Activated T-cell treated with anti-CD3 and anti-CD28 coated beads for 1 hour (primary cell): Measurements from ENCODE around the gene SGPP2.
"Not testable (repeated sequence)": the region's sequence is repeated elsewhere in the genome, so short reads cannot be mapped to it uniquely, and the experiment has no call there.

ENCODE experiments used
- DNase-seq: peaks from one replicate; pipeline ENCODE4 v3.0.0-alpha.2; 2020; ENCODE audit warnings: low read depth

SGPP2 gene

DNA sequence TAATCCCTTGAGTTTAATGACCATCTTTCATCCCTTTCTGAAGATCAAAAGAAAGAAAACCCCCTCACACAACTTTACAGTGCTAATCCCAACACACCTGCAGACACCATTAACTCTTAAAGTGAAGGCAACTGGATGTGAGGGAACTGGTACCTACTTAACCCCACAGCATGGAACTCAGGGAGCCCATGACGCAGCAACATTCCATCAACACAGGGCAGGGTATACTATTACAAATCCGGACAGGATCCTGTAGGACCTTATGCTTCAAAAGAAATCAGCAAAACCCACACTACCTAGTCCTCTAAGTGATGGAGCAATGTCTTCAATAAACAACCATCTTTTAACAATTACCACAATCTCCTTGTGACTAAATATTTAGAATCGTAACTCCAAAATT lies 153.0 kb downstream of the SGPP2 start:
- DNase-seq: no peak

DNA sequence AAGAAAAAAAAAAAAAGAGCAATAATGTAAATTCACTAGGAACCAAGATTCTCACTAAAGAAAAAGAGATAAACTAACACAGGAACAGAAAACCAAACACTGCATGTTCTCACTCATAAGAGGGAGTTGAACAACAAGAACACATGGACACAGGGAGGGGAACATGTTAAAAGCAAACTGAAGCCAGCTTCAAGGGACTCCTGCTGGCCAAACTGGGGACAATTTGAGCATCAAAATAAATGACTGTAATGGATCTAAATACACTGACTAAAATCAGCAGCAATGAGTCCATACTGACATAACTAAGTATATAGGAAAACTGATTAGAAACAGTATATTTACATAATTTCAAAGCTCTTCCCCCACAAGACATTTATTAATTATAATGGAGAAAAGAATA lies 158.6 kb downstream of the SGPP2 start:
- no peak for DNase-seq

DNA sequence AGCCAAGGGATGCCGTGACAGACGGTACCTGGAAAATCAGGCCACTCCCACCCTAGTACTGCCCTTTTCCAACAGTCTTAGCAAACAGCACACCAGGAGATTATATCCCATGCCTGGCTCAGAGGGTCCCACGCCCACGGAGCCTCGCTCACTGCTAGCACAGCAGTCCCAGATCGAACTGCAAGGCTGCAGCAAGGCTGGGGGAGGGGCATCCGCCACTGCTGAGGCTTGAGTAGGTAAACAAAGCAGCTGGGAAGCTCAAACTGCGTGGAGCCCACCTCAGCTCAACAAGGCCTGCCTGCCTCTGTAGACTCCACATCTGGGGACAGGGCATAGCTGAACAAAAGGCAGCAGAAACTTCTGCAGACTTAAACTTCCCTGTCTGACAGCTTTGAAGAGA lies 160.2 kb downstream of the SGPP2 start:
- DNase-seq: not testable (repeated sequence)

DNA sequence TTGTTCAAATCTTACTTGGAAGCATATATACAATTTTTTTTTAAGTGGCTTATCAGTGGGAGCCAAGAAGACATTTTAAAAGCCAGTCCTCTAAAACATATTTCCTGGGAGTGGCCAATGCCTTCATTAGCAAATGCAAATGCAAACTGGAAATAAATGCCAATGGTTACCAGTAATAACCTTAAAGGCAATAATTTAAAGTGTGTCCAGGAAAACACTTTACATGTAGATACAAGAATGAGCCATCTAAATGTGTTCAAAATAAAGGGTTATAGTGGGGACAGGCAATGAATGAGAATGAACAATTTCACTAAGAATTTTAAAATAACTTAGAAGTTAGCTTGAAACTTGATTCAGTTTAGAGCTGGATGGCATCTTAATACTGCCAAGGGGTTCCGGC lies 167.3 kb downstream of the SGPP2 start:
- DNase-seq: no peak

DNA sequence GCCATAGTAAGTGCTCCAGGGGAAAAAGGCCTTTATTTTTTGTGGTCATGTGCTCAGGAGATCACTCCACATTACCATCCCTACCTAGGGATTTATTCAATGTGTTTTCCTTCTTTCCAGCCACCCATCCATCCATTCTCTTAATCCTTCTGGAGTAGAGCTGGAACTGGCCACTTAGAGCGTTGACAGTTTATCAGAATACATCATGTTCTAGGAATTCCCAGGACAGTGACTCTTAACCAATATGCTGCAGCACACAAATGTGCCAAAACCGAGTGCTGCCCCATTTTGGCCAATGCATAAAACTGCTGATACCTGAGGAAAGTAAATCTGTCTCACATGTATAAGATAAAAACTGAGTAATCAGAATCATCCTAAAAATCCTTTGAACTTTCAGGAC lies 167.8 kb downstream of the SGPP2 start:
- no peak for DNase-seq

DNA sequence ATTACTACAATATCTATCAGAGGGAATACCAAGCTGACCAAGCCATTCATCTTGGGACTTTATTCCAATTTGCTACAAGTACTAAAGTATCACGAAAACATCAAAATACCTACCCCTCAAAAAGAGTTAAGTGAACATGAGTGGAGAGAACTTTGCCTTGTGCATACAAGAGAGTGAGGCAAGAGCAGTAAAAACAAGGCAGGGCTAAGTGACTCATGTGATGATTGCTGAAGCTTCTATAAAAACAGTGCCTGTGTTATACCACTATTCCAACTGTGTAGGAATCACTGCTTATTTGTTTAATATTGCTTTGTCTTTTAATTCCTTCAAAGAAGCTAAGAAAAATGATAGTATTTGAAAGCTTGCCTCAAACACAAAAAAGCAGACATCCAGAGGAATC lies 170.3 kb downstream of the SGPP2 start:
- no peak for DNase-seq

DNA sequence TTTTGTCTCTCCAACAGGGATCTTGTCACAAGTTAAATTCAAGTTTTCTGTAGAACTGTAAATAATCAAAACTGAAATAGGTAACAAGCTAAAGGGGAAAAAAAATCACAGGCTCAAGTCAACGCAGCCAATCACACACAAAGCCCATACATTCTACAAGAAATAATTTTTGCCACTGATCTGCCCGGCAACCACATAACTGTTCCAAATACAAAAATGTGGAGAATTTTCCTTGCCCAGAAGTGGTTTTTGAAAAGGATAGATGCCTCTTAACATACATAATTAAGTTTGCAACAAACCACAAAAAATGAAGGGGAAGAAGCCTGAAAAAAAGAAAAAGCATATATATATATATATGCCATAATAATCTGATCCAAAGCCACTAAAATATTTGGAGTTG lies 171.2 kb downstream of the SGPP2 start:
- DNase-seq: no peak

DNA sequence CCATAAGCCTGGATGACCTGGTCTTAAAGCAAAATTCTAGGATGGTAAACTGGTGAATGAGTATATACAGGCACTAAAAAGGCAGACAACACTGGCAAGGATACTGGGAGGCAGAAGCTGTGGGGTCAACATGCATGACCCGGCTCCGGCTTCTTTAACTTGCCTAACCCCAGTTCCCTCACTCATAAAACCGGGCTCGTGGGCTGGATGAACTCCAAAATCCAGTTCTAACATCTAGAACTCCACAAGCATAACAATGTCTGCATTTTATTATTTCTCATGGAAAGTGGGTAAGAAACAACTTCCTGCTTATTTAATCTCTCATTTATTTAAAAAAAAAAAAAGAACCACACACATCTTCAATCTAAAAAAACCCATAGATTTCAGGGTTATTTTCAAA lies 174.3 kb downstream of the SGPP2 start:
- no peak for DNase-seq

DNA sequence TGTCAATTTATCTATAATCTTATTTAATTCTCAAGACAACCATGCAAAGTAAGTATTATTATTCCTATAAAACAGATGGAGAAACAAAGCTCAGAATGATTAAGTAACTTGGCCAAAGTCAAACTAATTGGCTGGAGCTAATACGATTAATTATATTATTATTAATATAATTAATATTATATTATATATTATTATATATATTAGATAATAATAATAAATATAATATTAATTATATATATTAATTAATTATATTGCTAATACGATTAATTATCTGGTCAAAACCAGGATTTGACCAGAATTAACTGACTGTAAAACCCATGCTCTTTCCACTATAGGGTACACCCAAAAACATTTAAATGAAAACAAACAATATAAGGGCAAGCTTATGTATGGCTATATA lies 179.2 kb downstream of the SGPP2 start:
- DNase-seq: no peak

DNA sequence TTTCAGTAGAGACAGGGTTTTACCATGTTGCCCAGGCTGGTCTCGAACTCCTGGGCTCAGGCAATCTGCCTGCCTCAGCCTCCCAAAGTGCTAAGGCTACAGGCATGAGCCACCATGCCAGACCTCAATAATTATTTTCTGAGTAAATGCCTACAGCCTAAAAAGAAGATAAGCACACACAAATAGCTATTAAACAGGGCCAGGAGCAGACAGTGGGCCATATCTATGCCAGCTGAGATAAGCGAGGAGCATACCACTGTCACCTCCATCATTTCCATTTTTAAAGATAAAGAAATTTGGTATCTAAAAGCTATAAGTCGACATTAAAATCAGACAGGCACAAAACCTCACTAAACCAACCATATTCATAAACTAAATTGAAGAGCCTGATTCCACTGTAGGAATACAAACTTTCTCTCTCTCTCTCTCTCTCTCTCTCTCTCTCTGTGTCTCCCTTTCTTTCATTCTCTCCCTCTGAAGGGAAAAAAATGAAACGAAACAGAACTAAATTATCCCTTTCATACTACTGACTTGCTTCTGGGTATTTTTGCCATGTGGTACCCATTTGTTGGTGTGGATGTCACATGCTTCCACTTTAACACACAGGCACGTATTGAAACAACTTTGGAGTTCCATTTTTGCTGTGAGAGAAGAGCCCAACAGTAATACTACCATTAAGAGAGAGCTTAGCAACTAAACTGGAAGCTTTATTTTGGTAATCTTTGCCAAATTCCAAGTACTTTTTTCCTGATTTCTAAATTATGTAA lies 180.6 kb downstream of the SGPP2 start:
- no peak for DNase-seq

DNA sequence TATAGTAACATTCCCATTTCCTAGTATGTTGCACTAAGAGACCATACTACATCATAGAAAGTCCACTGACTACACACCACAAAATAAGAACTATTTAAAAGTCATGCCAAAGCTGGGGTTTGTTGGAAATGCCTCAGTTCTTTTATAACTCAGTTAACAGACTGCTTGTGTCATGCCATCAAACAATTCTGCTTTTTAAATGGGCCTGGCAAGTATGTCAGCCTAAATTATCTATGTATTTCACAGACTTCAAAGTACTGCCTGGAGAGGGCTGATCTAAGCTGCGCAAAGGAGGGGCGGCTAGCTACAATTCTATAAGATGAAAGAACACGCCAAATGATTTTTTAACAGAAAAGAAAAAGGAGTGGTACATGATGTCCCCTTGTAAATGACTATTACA lies 182.0 kb downstream of the SGPP2 start:
- DNase-seq: no peak

DNA sequence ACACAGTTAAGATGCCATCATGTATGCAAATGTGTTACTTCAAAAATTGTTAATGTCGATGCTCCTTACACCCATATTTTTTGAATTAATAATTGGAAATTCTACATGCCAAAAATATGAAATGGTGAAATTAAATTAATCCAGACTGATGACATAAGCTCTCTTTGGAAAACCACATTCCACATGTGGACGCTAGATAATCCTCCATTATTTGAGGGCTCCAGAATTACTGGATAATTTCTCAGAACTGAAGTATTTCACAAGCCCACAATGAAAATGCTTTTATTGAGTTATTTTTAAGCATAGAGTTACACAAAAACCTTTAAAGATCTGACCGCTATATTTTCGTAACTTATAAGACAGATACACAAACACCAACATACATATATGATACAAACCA lies 183.7 kb downstream of the SGPP2 start:
- DNase-seq: no peak

DNA sequence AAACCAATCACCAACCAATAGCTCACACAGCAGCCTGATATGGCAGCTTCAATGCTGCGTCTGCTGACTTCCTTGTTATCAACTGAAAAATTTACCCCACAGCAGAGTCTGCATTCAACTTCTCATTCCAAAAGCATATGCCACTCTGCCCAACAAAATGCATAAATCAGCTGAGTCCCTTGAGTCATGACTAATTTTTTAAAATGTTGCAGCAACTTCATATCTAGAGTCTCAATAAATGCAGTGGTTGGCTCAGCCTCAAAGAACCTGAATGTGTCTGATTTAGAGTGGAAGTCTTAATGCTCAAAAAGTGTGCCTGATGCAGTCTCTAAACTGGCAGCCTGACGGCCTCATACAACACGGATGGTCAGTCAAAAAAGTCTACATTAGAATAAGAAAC lies 185.0 kb downstream of the SGPP2 start:
- DNase-seq: no peak
